ENCODE results near the gene PCNT.

The PCNT gene

GRCh38 chr21:46340998-46341397 is 17.0 kb downstream of the PCNT start:
- no peak for DNase-seq (ENCODE audit: low read depth)

GRCh38 chr21:46344219-46344915 is 20.4 kb downstream of the PCNT start:
- no peak for DNase-seq (ENCODE audit: low read depth)

DNA sequence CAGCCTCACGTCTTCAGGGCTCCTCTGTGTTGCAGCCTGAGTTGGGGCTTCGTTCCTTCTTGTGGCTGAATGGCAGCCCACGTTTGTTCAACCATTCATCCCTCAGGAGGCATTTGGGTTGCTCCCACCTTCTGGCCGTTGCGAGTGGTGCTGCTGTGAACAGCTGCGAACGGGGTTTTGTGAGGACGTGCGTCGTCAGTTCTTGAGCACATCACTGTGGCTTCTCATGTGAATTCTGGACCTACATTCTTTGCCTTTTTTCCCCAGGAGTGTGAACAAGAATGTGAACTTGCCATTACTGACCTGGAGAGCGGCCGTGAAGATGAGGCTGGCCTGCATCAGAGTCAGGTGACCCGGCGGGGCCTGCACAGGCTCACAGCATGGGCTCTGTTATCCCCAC is 21.9 kb downstream of the PCNT start:
- no peak for DNase-seq (ENCODE audit: low read depth)

- no peak for DNase-seq (ENCODE audit: low read depth)
These were observed 22.6 kb downstream of the PCNT start for GRCh38 chr21:46346296-46347202.

- DNase-seq (ENCODE audit: low read depth), result no peak
These were observed 23.2 kb downstream of the PCNT start for GRCh38 chr21:46347203-46347550.

DNA sequence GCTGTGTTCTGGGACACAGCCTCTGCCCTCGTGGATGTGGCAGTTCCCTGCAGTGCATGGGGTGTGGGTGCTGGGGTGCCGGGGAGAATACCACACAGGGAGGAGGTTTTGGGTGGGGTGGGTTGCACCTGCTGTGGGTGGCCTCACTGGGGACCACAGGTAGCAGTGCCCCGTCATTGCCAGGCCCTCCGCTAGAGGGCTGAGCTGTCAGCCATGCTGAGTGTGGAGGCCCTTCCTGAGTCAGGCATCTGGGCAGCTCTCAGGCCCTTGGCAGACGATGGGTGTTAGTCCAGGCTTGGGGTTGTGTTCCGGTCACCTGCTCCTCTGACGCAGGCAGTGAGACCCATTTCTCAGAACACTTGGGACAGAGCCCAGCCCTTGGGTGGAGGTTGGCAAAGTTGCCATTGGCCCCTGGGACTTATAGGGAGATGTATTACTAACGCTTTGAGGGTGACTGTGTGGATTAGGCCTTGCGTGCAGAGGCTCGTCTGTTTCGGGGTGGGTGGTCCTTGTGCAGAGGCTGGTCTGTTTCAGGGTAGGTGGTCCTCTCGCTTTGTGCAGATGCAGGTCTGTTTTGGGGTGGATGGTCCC is 23.9 kb downstream of the PCNT start:
- DNase-seq (ENCODE audit: low read depth), result no peak

DNA sequence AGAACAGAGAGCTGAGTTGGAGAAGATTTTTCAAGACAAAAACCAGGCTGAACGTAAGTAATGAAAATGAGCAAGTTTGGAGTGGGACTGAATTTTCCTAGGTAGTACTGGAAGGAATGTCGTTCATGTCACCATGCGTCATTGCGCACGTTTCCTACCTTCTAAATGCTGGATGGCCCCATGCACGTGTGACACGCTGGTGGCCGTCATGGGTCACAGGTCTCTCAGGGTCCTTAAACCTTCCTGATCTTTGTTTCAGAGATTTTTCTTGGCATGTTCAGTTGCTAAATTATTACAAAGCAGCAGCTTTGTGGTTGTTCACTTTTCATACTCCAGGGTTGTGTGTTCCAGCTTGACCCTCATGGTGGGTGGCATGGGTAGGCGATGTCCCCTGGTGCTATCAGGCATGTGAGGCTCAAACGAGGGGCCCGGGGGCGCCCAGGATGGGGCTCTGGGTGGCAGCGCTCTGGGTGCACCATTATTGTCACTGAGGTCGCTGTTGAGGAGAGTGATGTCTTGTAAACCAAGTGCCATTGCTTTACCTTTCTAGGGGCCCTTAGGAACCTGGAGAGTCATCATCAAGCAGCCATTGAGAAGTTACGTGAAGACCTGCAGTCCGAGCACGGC is 25.3 kb downstream of the PCNT start:
- DNase-seq (ENCODE audit: low read depth), result no peak

DNA sequence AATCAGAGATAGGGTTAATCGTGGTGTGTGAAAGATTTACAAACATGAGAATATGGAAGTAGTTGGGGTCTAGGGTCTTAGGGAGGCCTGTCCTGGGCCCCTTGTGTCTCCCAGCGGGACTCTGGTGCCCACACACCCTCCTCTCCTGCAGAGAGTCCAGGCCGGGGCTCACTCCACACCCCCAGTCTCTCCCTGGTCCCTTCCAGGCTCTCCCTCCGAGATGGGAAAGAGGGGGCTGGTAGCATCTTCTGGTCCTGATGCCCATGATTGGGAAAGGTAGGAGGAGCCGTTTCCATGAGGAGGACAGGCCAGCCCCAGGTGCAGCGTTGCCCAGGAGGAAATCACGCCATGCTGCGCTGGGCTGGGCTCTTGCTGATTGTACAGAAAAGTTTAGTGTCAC is 26.6 kb downstream of the PCNT start:
- no peak for DNase-seq (ENCODE audit: low read depth)

DNA sequence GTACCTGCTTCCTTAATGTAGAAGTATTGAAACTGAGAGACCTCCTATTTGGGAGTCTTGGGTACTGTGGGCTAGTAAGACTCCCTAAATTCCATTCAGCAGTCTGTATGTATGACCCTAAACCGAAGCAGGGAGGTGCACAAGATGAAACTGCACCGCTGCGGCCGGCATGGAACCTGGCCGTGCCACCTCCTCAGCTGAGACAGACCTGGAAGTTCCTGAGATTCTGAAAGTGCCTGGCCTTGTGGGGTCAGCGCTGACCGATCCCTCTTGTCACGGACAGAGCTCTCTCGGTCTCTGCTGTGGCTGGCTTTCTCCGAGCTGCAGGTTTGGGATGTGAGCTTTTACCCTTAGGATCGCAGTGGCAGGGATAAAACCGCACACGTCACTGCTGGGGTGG is 27.0 kb downstream of the PCNT start:
- DNase-seq (ENCODE audit: low read depth), result no peak

DNA sequence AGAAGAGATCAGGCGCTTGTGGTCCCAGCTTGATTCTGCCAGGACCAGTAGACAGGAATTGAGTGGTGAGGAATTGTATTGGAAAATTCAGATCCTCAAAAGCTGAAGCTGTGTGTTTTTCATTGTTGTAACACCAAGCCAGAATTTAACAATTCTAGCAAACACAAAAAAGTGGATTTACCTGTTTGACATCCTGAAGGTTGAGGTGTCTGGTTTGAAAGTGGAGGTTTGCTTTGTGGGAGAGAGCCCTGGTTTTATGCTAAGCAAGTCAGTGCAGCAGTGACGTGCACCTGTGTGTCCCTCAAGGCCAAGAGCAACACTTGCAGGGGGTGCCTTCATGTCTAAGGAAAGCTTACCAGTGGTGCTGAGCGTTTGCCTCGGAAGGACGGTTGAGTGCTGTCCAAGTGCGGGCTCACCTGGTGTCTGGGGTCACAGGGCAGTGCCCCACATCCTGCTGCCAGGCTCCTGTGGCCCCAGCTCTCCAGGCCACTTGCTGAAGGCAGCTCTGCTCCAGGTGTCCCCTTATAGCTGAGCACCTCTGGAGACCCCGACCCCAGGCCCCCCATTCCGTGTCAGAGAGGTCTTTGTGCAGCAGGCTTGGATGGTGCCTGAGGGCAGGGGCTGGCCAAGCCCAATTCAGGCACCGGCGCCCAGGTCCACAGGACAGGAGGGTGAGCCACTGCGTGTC is 27.7 kb downstream of the PCNT start:
- DNase-seq (ENCODE audit: low read depth), result no peak

DNA sequence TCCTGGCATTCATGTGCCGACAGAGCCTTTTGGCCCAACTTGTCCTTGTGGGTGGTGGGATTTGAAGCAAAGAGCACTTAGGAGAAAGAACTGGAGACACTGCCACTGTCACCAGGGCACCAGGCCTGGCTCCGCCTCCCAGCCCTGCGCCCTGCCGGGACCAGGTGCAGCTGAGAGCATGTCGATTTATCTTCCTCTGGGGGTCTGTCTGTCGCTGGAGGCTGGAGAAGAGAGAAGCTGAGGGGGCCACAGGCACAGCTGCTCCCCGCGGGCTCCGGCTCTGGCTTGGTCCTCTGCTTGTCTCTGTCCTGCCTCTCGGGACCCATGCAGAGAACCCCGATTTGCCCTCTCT is 28.2 kb downstream of the PCNT start:
- DNase-seq (ENCODE audit: low read depth), result no peak

- DNase-seq (ENCODE audit: low read depth), result no peak
These were observed 29.0 kb downstream of the PCNT start for GRCh38 chr21:46352913-46353312.

DNA sequence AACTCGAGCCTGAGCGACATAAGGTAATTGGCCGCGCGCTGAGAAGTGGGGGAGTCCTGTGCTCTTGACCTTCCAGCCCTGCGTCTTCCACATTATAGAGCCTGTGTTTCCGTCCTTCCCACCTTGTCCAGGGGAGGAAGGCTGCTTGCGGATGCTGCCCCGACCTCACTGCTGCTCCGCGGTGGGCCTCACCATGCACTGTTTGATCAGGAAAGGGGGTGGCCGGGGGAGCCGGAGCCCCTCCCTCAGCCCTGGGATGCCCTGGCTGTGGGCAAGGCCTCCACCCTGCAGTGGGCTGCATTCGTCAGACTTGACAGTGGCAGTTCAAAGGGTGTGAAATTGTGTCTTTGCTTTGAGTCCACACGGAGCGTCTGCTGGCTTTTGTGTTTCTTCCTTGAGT is 30.1 kb downstream of the PCNT start:
- no peak for DNase-seq (ENCODE audit: low read depth)

DNA sequence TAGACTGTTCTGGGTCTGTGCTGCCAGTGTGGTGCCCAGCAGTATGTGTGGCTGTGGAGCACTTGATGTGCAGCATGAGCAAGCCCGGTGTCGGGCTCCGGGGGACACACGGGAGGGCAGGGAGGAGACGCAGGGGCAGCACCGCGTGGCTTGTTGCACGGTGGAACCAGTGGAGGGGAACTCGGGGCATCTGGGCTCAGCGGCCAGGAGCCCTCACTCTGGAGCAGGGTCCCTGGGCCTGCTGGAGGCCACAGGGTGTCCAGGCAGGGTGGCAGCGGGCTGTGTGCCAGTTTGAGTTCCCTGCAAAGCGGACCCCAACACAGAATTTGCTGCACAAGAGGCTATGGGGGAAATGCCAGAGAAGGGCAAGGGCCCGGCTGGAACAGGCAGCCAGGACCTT is 30.6 kb downstream of the PCNT start:
- no peak for DNase-seq (ENCODE audit: low read depth)

DNA sequence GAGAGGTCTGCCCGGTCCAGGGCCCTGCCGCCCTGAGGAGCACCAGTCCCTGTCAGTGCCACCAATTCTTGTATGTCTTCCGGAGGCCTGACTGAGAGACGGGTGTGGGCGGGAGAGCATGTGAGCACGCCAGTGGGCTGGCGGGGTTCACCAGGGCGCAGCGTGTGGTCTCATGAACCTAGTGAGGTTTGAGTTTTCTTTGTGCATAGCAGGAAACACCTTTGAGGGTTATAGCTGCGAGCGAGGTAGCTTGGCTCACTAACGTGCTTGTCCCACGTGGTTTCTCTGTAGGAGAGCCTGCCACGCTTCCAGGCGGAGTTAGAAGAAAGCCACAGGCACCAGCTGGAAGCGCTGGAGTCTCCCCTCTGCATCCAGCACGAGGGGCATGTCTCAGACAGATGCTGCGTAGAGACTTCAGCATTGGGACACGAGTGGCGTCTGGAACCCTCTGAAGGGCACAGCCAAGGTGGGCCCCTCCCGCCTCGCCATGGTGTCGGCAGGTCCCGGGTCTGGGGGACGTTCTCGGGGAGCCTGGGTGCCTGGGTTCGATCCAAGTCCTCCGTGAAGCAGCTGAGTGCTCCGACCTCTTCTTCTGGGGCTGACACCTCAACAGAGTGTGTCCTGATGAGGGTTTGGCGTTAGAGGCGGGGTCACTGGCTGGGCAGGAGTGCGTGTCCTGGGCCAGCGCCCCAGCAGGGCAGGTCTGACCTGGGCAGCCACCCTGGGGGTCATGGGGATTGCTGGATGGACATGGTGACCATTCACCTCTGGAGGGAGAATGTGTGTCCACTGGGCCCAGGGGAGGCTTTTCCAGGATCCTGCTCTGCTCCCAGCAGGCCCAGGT is 31.4 kb downstream of the PCNT start:
- DNase-seq (ENCODE audit: low read depth), result no peak

GRCh38 chr21:46356005-46356338 is 32.0 kb downstream of the PCNT start:
- DNase-seq (ENCODE audit: low read depth), result no peak

- no peak for DNase-seq (ENCODE audit: low read depth)
These were observed 32.8 kb downstream of the PCNT start for GRCh38 chr21:46356494-46357334.

GRCh38 chr21:46357335-46357604 is 33.3 kb downstream of the PCNT start:
- DNase-seq (ENCODE audit: low read depth), result no peak

- no peak for DNase-seq (ENCODE audit: low read depth)
These were observed 33.9 kb downstream of the PCNT start for GRCh38 chr21:46357684-46358425.

DNA sequence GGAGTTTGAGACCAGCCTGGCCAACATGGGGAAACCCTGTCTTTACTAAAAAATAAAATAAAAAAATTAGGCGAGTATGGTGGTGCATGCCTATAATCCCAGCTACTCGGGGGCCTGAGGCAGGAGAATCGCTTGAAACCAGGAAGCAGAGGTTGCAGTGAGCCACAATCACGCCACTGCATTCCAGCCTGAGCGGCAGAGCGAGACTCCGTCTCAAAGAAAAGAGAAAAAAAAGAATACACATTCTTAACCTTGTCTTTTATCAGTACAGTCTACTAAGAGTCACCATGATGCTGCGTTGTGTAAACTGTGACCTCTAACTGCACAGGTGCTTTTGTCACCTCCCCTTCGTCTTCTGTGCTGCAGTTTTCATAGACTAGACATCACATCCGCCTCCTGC is 37.2 kb downstream of the PCNT start:
- DNase-seq (ENCODE audit: low read depth), result no peak
